Colonic mucosa (tissue), 4 donors: Measurements from ENCODE around the gene SLC25A10. TPM values are rescaled to one million over a fixed set of nuclear protein-coding genes. Genes with fewer than 3 reads are reported as not detected.

ENCODE experiments used
- DNase-seq: peaks from one replicate; pipeline ENCODE4 v3.0.0-alpha.2; 2020
- H3K27ac ChIP-seq: fragments of 200-600 bp; one replicate; pipeline ENCODE4 v1.8.0; 2021
- H3K27me3 ChIP-seq: fragments of 200-600 bp; one replicate; pipeline ENCODE4 v1.8.0; 2021
- H3K36me3 ChIP-seq: fragments of 200-600 bp; one replicate; pipeline ENCODE4 v1.8.0; 2021
- H3K4me1 ChIP-seq: fragments of 200-600 bp; one replicate; pipeline ENCODE4 v1.8.0; 2021; ENCODE audit warnings: mild to moderate bottlenecking
- H3K4me3 ChIP-seq: fragments of 200-600 bp; one replicate; pipeline ENCODE4 v1.8.0; 2021
- H3K9ac ChIP-seq, 2 donors: one replicate each; pipeline ENCODE4 v1.7.0; 2013; ENCODE audit warnings: control low read depth in 2 of 2, low read depth in 2 of 2, low read length in 2 of 2
- H3K9me3 ChIP-seq: fragments of 200-600 bp; one replicate; pipeline ENCODE4 v1.8.0; 2021
- intact Hi-C: fragments of 100-400 bp; cut with DNase I; formaldehyde crosslinking; loops from one replicate; pipeline ENCODE4 v1.14.1; 2022
- total RNA-seq, 2 donors: library from RNA; stranded (reverse); fragmentation: NEBNext Ultra II Directional in 1 of 2; extraction: Animal tissue kit (Norgen Biotek cat#: 25700) in 1 of 2; gene quantifications; one replicate each; pipeline ENCODE4 v1.2.1, GENCODE V29; 2021
- TF ChIP-seq, protein P1 (sequence below): fragments of 200-600 bp; IDR thresholded peaks from one replicate; pipeline ENCODE4 v1.8.0; 2022; ENCODE audit warnings: antibody characterized with exemption, mild to moderate bottlenecking
- donor health status: healthy.
- donor health status: DM: no; HTN: no; CAD: no.
- donor health status: DM: no; HTN: no; CAD: no.

The SLC25A10 gene
- total RNA-seq, 2 donors from 2014 or later: 46.0 to 110 TPM

DNA sequence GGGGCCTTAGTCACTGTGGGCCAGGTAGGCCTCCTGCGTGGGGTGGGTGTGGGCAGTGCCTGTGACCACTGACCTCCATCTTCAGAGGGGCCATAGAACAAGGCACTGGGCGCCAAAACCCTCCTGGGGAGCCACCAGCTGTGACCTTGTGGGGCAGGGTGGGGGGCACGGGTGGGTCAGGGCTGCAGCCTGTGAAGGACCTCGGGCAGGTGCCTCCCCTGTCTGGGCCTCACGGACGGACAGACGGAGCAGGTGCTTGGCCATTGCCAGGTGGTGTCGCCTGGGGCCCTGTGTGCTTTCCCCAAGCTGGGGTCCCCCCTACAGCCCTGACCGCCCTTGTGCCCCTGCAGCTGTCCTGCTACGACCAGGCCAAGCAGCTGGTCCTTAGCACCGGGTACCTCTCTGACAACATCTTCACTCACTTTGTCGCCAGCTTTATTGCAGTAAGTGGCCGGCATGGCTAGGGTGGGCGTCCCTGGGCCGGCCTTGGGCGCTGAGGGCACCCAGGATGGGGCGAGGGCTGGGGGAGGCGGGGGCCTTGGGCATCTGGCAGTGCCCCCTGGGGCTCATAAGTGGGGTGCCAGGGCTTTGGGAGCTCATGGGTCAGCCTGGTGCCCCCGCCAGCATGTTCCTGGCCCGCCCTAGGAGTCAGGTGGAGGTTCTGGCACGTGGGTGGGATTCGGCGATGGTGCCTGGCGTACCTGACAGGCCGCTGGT is 5.1 kb downstream of the SLC25A10 start:
- TF ChIP-seq, protein P1, sequence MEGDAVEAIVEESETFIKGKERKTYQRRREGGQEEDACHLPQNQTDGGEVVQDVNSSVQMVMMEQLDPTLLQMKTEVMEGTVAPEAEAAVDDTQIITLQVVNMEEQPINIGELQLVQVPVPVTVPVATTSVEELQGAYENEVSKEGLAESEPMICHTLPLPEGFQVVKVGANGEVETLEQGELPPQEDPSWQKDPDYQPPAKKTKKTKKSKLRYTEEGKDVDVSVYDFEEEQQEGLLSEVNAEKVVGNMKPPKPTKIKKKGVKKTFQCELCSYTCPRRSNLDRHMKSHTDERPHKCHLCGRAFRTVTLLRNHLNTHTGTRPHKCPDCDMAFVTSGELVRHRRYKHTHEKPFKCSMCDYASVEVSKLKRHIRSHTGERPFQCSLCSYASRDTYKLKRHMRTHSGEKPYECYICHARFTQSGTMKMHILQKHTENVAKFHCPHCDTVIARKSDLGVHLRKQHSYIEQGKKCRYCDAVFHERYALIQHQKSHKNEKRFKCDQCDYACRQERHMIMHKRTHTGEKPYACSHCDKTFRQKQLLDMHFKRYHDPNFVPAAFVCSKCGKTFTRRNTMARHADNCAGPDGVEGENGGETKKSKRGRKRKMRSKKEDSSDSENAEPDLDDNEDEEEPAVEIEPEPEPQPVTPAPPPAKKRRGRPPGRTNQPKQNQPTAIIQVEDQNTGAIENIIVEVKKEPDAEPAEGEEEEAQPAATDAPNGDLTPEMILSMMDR: no peak
- Histone ChIP-seq H3K9ac (no peak overlapping the region), H3K4me1 (peaks cover 17% of the 10 kb centered on the region), H3K27ac (no peak overlapping the region), H3K27me3 (no peaks in the 10 kb centered on the region), H3K4me3 (no peak overlapping the region), H3K9me3 (no peaks in the 10 kb centered on the region), H3K36me3 (no peaks in the 10 kb centered on the region)
- DNase-seq: no peak
- intact Hi-C loops: no loop called here

DNA sequence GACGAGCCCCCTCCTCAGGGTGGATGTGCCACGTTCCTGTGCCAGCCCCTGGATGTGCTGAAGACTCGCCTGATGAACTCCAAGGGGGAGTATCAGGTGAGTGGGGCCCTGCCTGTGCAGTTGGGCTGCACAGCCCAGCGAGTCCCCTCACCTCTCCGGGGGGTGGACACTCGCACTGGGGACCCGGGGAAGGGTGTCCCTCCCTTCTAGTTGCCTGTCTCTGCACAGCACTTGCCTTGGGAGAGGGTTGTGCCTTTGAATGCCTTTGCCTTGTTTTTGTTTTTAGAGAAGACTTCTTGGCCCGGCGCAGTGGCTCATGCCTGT is 5.6 kb downstream of the SLC25A10 start:
- H3K9me3 ChIP-seq: no peaks in the 10 kb centered on the region
- H3K4me1 ChIP-seq: peaks cover 20% of the 10 kb centered on the region
- H3K9ac ChIP-seq: no peak overlapping the region
- H3K27me3 ChIP-seq: no peaks in the 10 kb centered on the region
- TF ChIP-seq, protein P1: no peak
- no peak overlapping the region for H3K27ac ChIP-seq
- no peak for DNase-seq
- intact Hi-C loops: no loop called here
- H3K36me3 ChIP-seq: no peaks in the 10 kb centered on the region
- H3K4me3 ChIP-seq: no peak overlapping the region

DNA sequence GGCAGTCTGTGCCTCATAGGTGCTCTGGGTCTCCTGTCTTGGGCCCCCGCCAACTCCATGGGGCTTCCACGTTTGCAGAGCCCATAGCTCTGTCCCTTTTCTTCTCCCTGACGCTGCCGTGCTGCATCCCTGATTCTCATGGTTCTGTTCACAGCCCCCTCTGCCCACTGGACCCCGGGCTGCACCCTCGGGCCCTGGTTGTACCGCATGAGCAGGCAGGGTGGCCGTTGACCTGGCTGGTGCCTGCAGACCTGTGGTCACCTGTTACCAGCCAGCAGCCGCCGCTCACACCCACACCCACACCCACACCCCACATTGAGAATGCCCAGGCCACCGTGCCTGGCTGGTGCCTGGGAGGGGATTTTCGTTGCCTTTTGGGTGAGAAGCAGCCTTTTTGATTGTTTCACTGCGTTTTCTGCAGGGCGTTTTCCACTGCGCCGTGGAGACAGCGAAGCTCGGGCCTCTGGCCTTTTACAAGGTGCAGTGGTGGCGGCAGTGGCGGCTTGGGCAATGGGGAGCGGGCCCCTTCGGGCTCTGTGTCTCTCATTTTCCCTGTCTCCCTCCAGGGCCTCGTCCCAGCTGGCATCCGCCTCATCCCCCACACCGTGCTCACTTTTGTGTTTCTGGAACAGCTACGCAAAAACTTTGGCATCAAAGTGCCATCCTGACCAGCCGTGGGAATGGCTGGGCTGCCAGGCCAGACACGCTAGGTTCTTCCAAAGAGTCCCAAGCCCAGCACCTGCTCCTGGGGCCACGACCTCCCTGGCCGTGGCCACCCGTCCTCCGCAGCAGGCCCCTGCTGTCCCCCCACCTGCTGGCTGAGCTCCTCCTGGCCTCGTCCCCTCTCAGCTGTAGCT is 7.6 kb downstream of the SLC25A10 start:
- no peaks in the 10 kb centered on the region for H3K36me3 ChIP-seq
- intact Hi-C loops: no loop called here
- H3K27ac ChIP-seq: no peak overlapping the region
- no peak overlapping the region for H3K9ac ChIP-seq
- no peaks in the 10 kb centered on the region for H3K27me3 ChIP-seq
- TF ChIP-seq, protein P1: no peak
- no peak for DNase-seq
- peaks cover 14% of the 10 kb centered on the region for H3K4me1 ChIP-seq
- no peaks in the 10 kb centered on the region for H3K9me3 ChIP-seq
- H3K4me3 ChIP-seq: no peak overlapping the region

DNA sequence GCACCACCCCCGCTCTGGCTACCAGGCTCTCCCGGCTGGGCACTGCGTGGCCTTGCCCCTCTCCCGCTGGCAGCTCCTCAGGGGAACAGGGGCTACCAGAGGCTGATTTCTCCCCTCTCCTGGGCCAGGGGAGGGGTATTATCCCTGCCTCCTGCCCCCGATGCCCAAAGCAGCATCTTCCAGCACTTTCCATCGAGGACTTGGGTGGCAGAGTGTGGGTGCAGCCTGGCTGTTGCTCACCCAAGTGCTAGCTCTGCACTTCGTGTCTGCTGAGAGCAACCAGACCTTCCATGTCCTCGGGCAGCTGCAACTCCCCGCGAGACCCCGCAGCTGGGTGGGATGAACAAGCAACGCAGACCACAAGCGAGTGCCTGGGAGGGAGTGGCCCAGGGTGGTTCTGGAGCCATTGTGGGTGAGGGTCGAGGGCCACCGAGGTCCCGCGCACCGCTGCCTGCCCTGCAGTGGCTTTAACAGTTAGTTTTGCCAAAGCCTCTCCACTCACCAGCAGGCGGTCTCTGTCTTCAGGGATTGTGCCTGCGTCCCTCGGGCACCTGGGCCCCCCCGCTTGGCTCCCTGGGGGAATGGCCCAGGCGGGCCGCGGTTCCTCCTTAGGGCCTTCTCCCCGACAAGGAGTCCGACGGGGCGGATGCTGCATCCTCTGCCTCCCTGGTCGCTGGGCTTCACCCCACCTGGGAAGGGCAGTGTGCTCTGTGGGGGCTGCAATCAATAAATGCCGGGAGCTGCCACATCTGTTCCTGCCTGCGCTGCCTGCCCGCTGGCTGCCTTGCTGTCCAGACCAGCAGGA is 8.4 kb downstream of the SLC25A10 start:
- DNase-seq: no peak
- intact Hi-C loops: no loop called here
- H3K9me3 ChIP-seq: no peaks in the 10 kb centered on the region
- H3K4me3 ChIP-seq: no peak overlapping the region
- no peak overlapping the region for H3K27ac ChIP-seq
- H3K36me3 ChIP-seq: no peaks in the 10 kb centered on the region
- TF ChIP-seq, protein P1: no peak
- H3K4me1 ChIP-seq: peaks cover 14% of the 10 kb centered on the region
- no peaks in the 10 kb centered on the region for H3K27me3 ChIP-seq
- H3K9ac ChIP-seq: no peak overlapping the region
